GM19328 (cell line): ENCODE measurements around the gene KATNAL1.
A peak's percentile ranks its signal among the peaks of the same experiment; 100 is the strongest.

ENCODE experiments used
- ATAC-seq: cut with Tn5 transposase; IDR thresholded peaks from one replicate; pipeline ENCODE4 v1.9.1; 2021; ENCODE audit warnings: mild to moderate bottlenecking, moderate library complexity; ENCODE audit not compliant: unreplicated experiment

The KATNAL1 gene

GRCh38 chr13:30307194-30307970 lies at the start of gene KATNAL1:
Gene KATNAL1, minus strand, starts transcription at chr13:30307551. Its CDS starts 23,774 bp downstream, at chr13:30283777.
- ATAC-seq: peak; percentile 62

- ATAC-seq: no peak
Observed at GRCh38 chr13:30355839-30356238, 48.5 kb upstream of the KATNAL1 start.

GRCh38 chr13:30355384-30355699 lies 48.0 kb upstream of the KATNAL1 start:
- no peak for ATAC-seq

- ATAC-seq: no peak
Observed at GRCh38 chr13:30354493-30355383, 47.4 kb upstream of the KATNAL1 start.

GRCh38 chr13:30353471-30354215 lies 46.3 kb upstream of the KATNAL1 start:
- ATAC-seq: no peak

GRCh38 chr13:30353060-30353459 lies 45.7 kb upstream of the KATNAL1 start:
- no peak for ATAC-seq

- ATAC-seq: no peak
Observed at GRCh38 chr13:30352121-30352520, 44.8 kb upstream of the KATNAL1 start.

- ATAC-seq: peak; percentile 20
Observed at GRCh38 chr13:30346789-30347167, 39.4 kb upstream of the KATNAL1 start.

- ATAC-seq: peak; percentile 76
Observed at GRCh38 chr13:30346153-30346788, 38.9 kb upstream of the KATNAL1 start.

- ATAC-seq: no peak
Observed at GRCh38 chr13:30345426-30346100, 38.2 kb upstream of the KATNAL1 start.

- ATAC-seq: no peak
Observed at GRCh38 chr13:30341815-30342570, 34.6 kb upstream of the KATNAL1 start.

- no peak for ATAC-seq
Observed at GRCh38 chr13:30340331-30341250, 33.2 kb upstream of the KATNAL1 start.

- no peak for ATAC-seq
Observed at GRCh38 chr13:30339738-30340330, 32.5 kb upstream of the KATNAL1 start.

- no peak for ATAC-seq
Observed at GRCh38 chr13:30338952-30339351, 31.6 kb upstream of the KATNAL1 start.

GRCh38 chr13:30338331-30338851 lies 31.0 kb upstream of the KATNAL1 start:
- no peak for ATAC-seq

- no peak for ATAC-seq
Observed at GRCh38 chr13:30337061-30337610, 29.8 kb upstream of the KATNAL1 start.

GRCh38 chr13:30334663-30335386 lies 27.5 kb upstream of the KATNAL1 start:
- ATAC-seq: no peak
